ENCODE results near the gene OCSTAMP. TPM values are rescaled to one million over a fixed set of nuclear protein-coding genes. Genes with fewer than 3 reads are reported as not detected.

The OCSTAMP gene
- total and polyA plus RNA-seq, 2 donors from 2014 or later, result not detected

GRCh38 chr20:46576774-46577395 is 26.4 kb upstream of the OCSTAMP start:
- DNase-seq (no peak), FAIRE-seq (no peak)
- H3K27ac ChIP-seq (ENCODE audit: low read depth in 2 of 2, low read length in 2 of 2), result no peak overlapping the region
- no peaks in the 10 kb centered on the region for H3K9me3 ChIP-seq (ENCODE audit: control insufficient read depth in 2 of 3, insufficient read depth in 1 of 3, low read length in 3 of 3)
- H3K4me1 ChIP-seq (ENCODE audit: control insufficient read depth in 2 of 3, insufficient read depth in 2 of 3, low read depth in 1 of 3, low read length in 3 of 3), result no peaks in the 10 kb centered on the region
- no peak overlapping the region for H3K9ac ChIP-seq (ENCODE audit: low read length in 3 of 3)
- intact Hi-C loops (cut with DNase I), result no loop called here
- TF ChIP-seq, protein P1, sequence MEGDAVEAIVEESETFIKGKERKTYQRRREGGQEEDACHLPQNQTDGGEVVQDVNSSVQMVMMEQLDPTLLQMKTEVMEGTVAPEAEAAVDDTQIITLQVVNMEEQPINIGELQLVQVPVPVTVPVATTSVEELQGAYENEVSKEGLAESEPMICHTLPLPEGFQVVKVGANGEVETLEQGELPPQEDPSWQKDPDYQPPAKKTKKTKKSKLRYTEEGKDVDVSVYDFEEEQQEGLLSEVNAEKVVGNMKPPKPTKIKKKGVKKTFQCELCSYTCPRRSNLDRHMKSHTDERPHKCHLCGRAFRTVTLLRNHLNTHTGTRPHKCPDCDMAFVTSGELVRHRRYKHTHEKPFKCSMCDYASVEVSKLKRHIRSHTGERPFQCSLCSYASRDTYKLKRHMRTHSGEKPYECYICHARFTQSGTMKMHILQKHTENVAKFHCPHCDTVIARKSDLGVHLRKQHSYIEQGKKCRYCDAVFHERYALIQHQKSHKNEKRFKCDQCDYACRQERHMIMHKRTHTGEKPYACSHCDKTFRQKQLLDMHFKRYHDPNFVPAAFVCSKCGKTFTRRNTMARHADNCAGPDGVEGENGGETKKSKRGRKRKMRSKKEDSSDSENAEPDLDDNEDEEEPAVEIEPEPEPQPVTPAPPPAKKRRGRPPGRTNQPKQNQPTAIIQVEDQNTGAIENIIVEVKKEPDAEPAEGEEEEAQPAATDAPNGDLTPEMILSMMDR (IDR thresholded peaks at IDR 0.05; ENCODE audit: borderline replicate concordance, extremely low read depth, insufficient read depth), result no peak
- peaks cover 0 to 13% (median 11%) of the 10 kb centered on the region in 3 donors for H3K36me3 ChIP-seq (ENCODE audit: control insufficient read depth in 2 of 3, insufficient read depth in 3 of 3, low read length in 3 of 3)
- H3K4me3 ChIP-seq (ENCODE audit: low read length in 3 of 3), result no peak overlapping the region
- no peaks in the 10 kb centered on the region for H3K27me3 ChIP-seq (ENCODE audit: control insufficient read depth, insufficient read depth, low read length)

GRCh38 chr20:46575937-46576461 is 25.5 kb upstream of the OCSTAMP start:
- Histone ChIP-seq H3K9ac (ENCODE audit: low read length in 3 of 3) (no peak overlapping the region), H3K36me3 (ENCODE audit: control insufficient read depth in 2 of 3, insufficient read depth in 3 of 3, low read length in 3 of 3) (peaks cover 0 to 11% (median 8%) of the 10 kb centered on the region in 3 donors), H3K27ac (ENCODE audit: low read depth in 2 of 2, low read length in 2 of 2) (no peak overlapping the region), H3K4me3 (ENCODE audit: low read length in 3 of 3) (no peak overlapping the region), H3K4me1 (ENCODE audit: control insufficient read depth in 2 of 3, insufficient read depth in 2 of 3, low read depth in 1 of 3, low read length in 3 of 3) (no peaks in the 10 kb centered on the region), H3K9me3 (ENCODE audit: control insufficient read depth in 2 of 3, insufficient read depth in 1 of 3, low read length in 3 of 3) (no peaks in the 10 kb centered on the region), H3K27me3 (ENCODE audit: control insufficient read depth, insufficient read depth, low read length) (no peaks in the 10 kb centered on the region)
- no peak for DNase-seq
- TF ChIP-seq, protein P1 (IDR thresholded peaks at IDR 0.05; ENCODE audit: borderline replicate concordance, extremely low read depth, insufficient read depth), result no peak
- intact Hi-C loops (cut with DNase I), result no loop called here
- FAIRE-seq, result no peak

GRCh38 chr20:46575394-46575793 is 24.9 kb upstream of the OCSTAMP start:
- no peak overlapping the region for H3K9ac ChIP-seq (ENCODE audit: low read length in 3 of 3)
- no peak for FAIRE-seq

More at GRCh38 chr20:46575394-46575793, 24.9 kb upstream of the OCSTAMP start:
- Histone ChIP-seq H3K4me1 (ENCODE audit: control insufficient read depth in 2 of 3, insufficient read depth in 2 of 3, low read depth in 1 of 3, low read length in 3 of 3) (no peaks in the 10 kb centered on the region), H3K27me3 (ENCODE audit: control insufficient read depth, insufficient read depth, low read length) (no peaks in the 10 kb centered on the region), H3K36me3 (ENCODE audit: control insufficient read depth in 2 of 3, insufficient read depth in 3 of 3, low read length in 3 of 3) (peaks cover 0 to 11% (median 8%) of the 10 kb centered on the region in 3 donors), H3K9me3 (ENCODE audit: control insufficient read depth in 2 of 3, insufficient read depth in 1 of 3, low read length in 3 of 3) (no peaks in the 10 kb centered on the region), H3K4me3 (ENCODE audit: low read length in 3 of 3) (no peak overlapping the region), H3K27ac (ENCODE audit: low read depth in 2 of 2, low read length in 2 of 2) (no peak overlapping the region)
- DNase-seq, result no peak
- TF ChIP-seq, protein P1 (IDR thresholded peaks at IDR 0.05; ENCODE audit: borderline replicate concordance, extremely low read depth, insufficient read depth), result no peak
- intact Hi-C loops (cut with DNase I), result no loop called here

Measured in kidney (tissue), 14 donors.